HepG2 (cell line): ENCODE measurements around the gene ADD2. TPM values are rescaled to one million over a fixed set of nuclear protein-coding genes. Genes with fewer than 3 reads are reported as not detected.

Experiments
- ATAC-seq: fragments of 200-7000 bp; cut with Tn5 transposase; 3 replicates; pipeline ENCODE4 v1.9.1; 2020; ENCODE audit warnings: mild to moderate bottlenecking, moderate library complexity
- BruUV-seq: library from RNA; stranded (reverse); fragments of 400-500 nt; replicated peaks from 2 replicates; lab custom pipeline; 2021; lab: Mats Ljungman, UMichigan
- CTCF ChIA-PET: fragments of 300-600 bp; formaldehyde crosslinking; extraction: SDS; loops from one replicate; lab custom pipeline; 2021; ENCODE audit warnings: low total read pairs, inconsistent platforms, low intra/inter-chr PET ratio; lab: Yijun Ruan, JAX
- POLR2A ChIA-PET: fragments of 350-600 bp; sonication (Branson Sonifier 250); formaldehyde crosslinking; loops from one replicate; lab custom pipeline; 2020; ENCODE audit warnings: antibody characterized with exemption, inconsistent platforms; lab: Yijun Ruan, JAX
- DNase-seq: peaks from one replicate; pipeline ENCODE4 v3.0.0-alpha.2; 2015; ENCODE audit warnings: low spot score
- FAIRE-seq: peaks from 3 replicates; lab custom pipeline; 2011; peaks lifted over from hg19 to GRCh38; lab: Jason Lieb, UNC
- H2AFZ ChIP-seq: one replicate; pipeline ENCODE4 v1.6.1; 2011; ENCODE audit warnings: low read length, inconsistent platforms
- H3K27ac ChIP-seq: fragments of 300-600 bp; 3 replicates; pipeline ENCODE4 v1.8.0; 2011; ENCODE audit warnings: mixed run types, mild to moderate bottlenecking, mixed read lengths, low read length, inconsistent platforms; ENCODE audit not compliant: insufficient read depth; ENCODE audit errors: extremely low read length
- H3K27me3 ChIP-seq, 2 experiments: fragments of 200-600 bp in 1 of 2; 2 replicates in 1 of 2; 3 replicates in 1 of 2; pipeline versions ENCODE4 v1.6.0 to v1.8.0; 2011; ENCODE audit warnings: low read length in 2 of 2, mild to moderate bottlenecking in 2 of 2, moderate library complexity in 2 of 2, inconsistent platforms in 1 of 2; ENCODE audit not compliant: insufficient read depth in 2 of 2, control insufficient read depth in 1 of 2
- H3K36me3 ChIP-seq, 2 experiments: fragments of 200-600 bp in 1 of 2; replicated peaks in 1 of 2; 2 replicates in 1 of 2; 3 replicates in 1 of 2; pipeline versions ENCODE4 v1.5.1 to v1.8.0; 2011; ENCODE audit warnings: low read length in 2 of 2, inconsistent platforms in 1 of 2; ENCODE audit not compliant: insufficient read depth in 2 of 2, control insufficient read depth in 1 of 2
- H3K4me1 ChIP-seq: 2 replicates; pipeline ENCODE4 v1.5.1; 2012; ENCODE audit warnings: low read length, inconsistent platforms; ENCODE audit not compliant: insufficient read depth
- H3K4me2 ChIP-seq: 2 replicates; pipeline ENCODE4 v1.6.0; 2011; ENCODE audit warnings: low read depth, low read length, inconsistent platforms
- H3K4me3 ChIP-seq, 3 experiments: fragments of 200-600 bp in 1 of 3; sonication (generic), shearing (Covaris generic) in 1 of 3; replicated peaks in 1 of 3; 2 replicates each; pipeline ENCODE4 v1.5.1; 2011 to 2016; ENCODE audit warnings: low read length in 3 of 3, inconsistent platforms in 2 of 3, low read depth in 2 of 3, mild to moderate bottlenecking in 2 of 3, control low read depth in 1 of 3, mixed read lengths in 1 of 3; ENCODE audit not compliant: insufficient read depth in 1 of 3
- H3K79me2 ChIP-seq: one replicate; pipeline ENCODE4 v1.6.1; 2011; ENCODE audit warnings: low read length, inconsistent platforms; ENCODE audit not compliant: insufficient read depth
- H3K9ac ChIP-seq: 2 replicates; pipeline ENCODE4 v1.6.0; 2011; ENCODE audit warnings: mild to moderate bottlenecking, low read depth, low read length, inconsistent platforms; ENCODE audit not compliant: insufficient read depth
- H3K9me3 ChIP-seq: 2 replicates; pipeline ENCODE4 v1.5.1; 2012; ENCODE audit warnings: mild to moderate bottlenecking, low read length
- H4K20me1 ChIP-seq: 2 replicates; pipeline ENCODE4 v1.6.0; 2011; ENCODE audit warnings: inconsistent platforms, mild to moderate bottlenecking, low read length, moderate library complexity; ENCODE audit not compliant: insufficient read depth
- E2F5 ChIP-seq: sonication (generic); formaldehyde crosslinking; conservative IDR thresholded peaks from 2 replicates; pipeline ENCODE4 v1.4.0; 2020; ENCODE audit warnings: missing genetic modification reagents
- FOXK2 ChIP-seq: fragments of 450-650 bp; IDR thresholded peaks from 2 replicates; pipeline ENCODE4 v1.6.1; 2016
- GATAD2A ChIP-seq: IDR thresholded peaks from 2 replicates; pipeline ENCODE4 v1.6.1; 2016
- HNRNPH1 ChIP-seq: fragments of 200-400 bp; formaldehyde crosslinking; optimal IDR thresholded peaks from 2 replicates; pipeline ENCODE3; 2017; ENCODE audit warnings: mild to moderate bottlenecking, low read depth, low read length
- IRX3 ChIP-seq: sonication (generic); formaldehyde crosslinking; IDR thresholded peaks from 2 replicates; pipeline ENCODE4 v1.8.1; 2023; ENCODE audit warnings: mild to moderate bottlenecking, low read depth, missing genetic modification reagents, borderline replicate concordance
- PHF5A ChIP-seq: IDR thresholded peaks from one replicate; pipeline ENCODE4 v1.6.1; 2018; ENCODE audit warnings: low read depth, missing genetic modification reagents; ENCODE audit not compliant: unreplicated experiment
- POGZ ChIP-seq: sonication (generic); formaldehyde crosslinking; IDR thresholded peaks from 2 replicates; pipeline ENCODE4 v1.4.0; 2020; ENCODE audit warnings: mild to moderate bottlenecking, missing genetic modification reagents
- SRY ChIP-seq: sonication (generic); formaldehyde crosslinking; IDR thresholded peaks from 2 replicates; pipeline ENCODE4 v1.8.0; 2022; ENCODE audit warnings: mild to moderate bottlenecking, missing genetic modification reagents
- SUZ12 ChIP-seq: fragments of 150-350 bp; IDR thresholded peaks from 2 replicates; pipeline ENCODE4 v1.6.1; 2014; ENCODE audit warnings: low read depth, low read length
- XRCC5 ChIP-seq: fragments of 200-400 bp; formaldehyde crosslinking; optimal IDR thresholded peaks from 2 replicates; pipeline ENCODE3; 2017; ENCODE audit warnings: mild to moderate bottlenecking, low read length
- ZBTB7B ChIP-seq: sonication (generic); formaldehyde crosslinking; IDR thresholded peaks from 2 replicates; pipeline ENCODE4 v1.4.0; 2020; ENCODE audit warnings: missing genetic modification reagents
- ZGPAT ChIP-seq: IDR thresholded peaks from 2 replicates; pipeline ENCODE4 v1.6.1; 2016; ENCODE audit warnings: mild to moderate bottlenecking
- ZNF451 ChIP-seq: sonication (generic); formaldehyde crosslinking; IDR thresholded peaks from 2 replicates; pipeline ENCODE4 v1.5.0; 2020; ENCODE audit warnings: mild to moderate bottlenecking, missing genetic modification reagents
- ZNF567 ChIP-seq: sonication (generic); formaldehyde crosslinking; IDR thresholded peaks from 2 replicates; pipeline ENCODE4 v1.8.1; 2023; ENCODE audit warnings: mild to moderate bottlenecking, missing genetic modification reagents, borderline replicate concordance
- ZNF629 ChIP-seq: sonication (generic); formaldehyde crosslinking; conservative IDR thresholded peaks from 2 replicates; pipeline ENCODE4 v1.5.0; 2020; ENCODE audit warnings: missing genetic modification reagents
- ZZZ3 ChIP-seq: sonication (generic); formaldehyde crosslinking; IDR thresholded peaks from 2 replicates; pipeline ENCODE4 v1.4.0; 2020; ENCODE audit warnings: missing genetic modification reagents, mild to moderate bottlenecking, borderline replicate concordance
- WGBS: methylation state at CpG from one replicate; pipeline ENCODE4 v1.1.6; 2017; ENCODE audit warnings: low lambda C conversion rate; 5-methylcytosine and 5-hydroxymethylcytosine counted together
- in situ Hi-C: cut with HindIII; loops from 2 replicates; pipeline ENCODE4 v1.10.0; 2017; ENCODE audit warnings: low pct_unique_long_range_greater_than_20kb; ENCODE audit not compliant: extremely low pct_ligation_motif_present
- intact Hi-C: fragments of 100-400 bp; cut with micrococcal nuclease; formaldehyde crosslinking; loops from one replicate; pipeline ENCODE4 v1.10.0; 2022; ENCODE audit not compliant: unreplicated experiment
- polyA plus RNA-seq, 8 experiments: library from polyadenylated mRNA; depleted of rRNA in 3 of 8; stranded (reverse) in 7 of 8; unstranded in 1 of 8; fragments of >200 nt; fragmentation: Illumina TruSeq in 4 of 8; extraction: Trizol in 4 of 8; gene quantifications; 2 replicates each; pipeline versions ENCODE4 v1.2.1 to v1.2.3, GENCODE V29; 2011 to 2016; ENCODE audit warnings: low read depth in 4 of 8, missing spikeins in 1 of 8, mixed read lengths in 1 of 8; ENCODE audit not compliant: insufficient read depth in 1 of 8
- total RNA-seq, 5 experiments: library from RNA; depleted of rRNA; stranded (reverse); fragments of >200 nt; fragmentation: Illumina TruSeq; extraction: Trizol; gene quantifications; 2 replicates each; pipeline ENCODE4 v1.2.3, GENCODE V29; 2016; ENCODE audit warnings: low read depth in 1 of 5

ADD2 gene
- total and polyA plus RNA-seq, 2 of the 13 experiments (the other 11 are each of a cell fraction or from before 2014, with no cell fraction given), result 0.05 to 0.13 TPM

GRCh38 chr2:70744397-70744796, 23.6 kb downstream of the ADD2 start:
- in situ Hi-C loops, result no loop called here
- ATAC-seq (no peak), DNase-seq (no peak)
- Histone ChIP-seq H3K27ac (no peak overlapping the region), H3K4me3 (no peak overlapping the region), H2AFZ (no peak overlapping the region)
- intact Hi-C loops, result no loop called here
- POLR2A ChIA-PET, result no interaction called here
- no TSS peak for BruUV-seq
- CTCF ChIA-PET, result no interaction called here
- no peak for TF ChIP-seq E2F5
- TF ChIP-seq ZNF451, result no peak
- TF ChIP-seq XRCC5, result no peak
- no peak for TF ChIP-seq PHF5A (CRISPR knock-in tag)
- no peak for TF ChIP-seq ZGPAT (CRISPR knock-in tag)
- TF ChIP-seq IRX3, result no peak
- no peak for TF ChIP-seq SRY (CRISPR knock-in tag)
- TF ChIP-seq ZNF629 (CRISPR knock-in tag), result no peak
- no peak for TF ChIP-seq SUZ12
- TF ChIP-seq ZBTB7B, result no peak
- no peak for TF ChIP-seq GATAD2A
- TF ChIP-seq POGZ (CRISPR knock-in tag), result no peak
- TF ChIP-seq ZZZ3, result no peak
- TF ChIP-seq HNRNPH1, result no peak
- no peak for TF ChIP-seq FOXK2
- no peak for TF ChIP-seq ZNF567 (CRISPR knock-in tag)
- TF ChIP-seq, all 625 proteins: peak for 0
- FAIRE-seq, result no peak
- H3K27me3 ChIP-seq, result peaks cover 0 to 4% of the 10 kb centered on the region in 2 experiments; a peak in 1 of 5 replicates
- H3K9ac ChIP-seq, result no peak overlapping the region
- no peaks in the 10 kb centered on the region for H3K36me3 ChIP-seq
- no peaks in the 10 kb centered on the region for H3K9me3 ChIP-seq
- H3K79me2 ChIP-seq, result no peaks in the 10 kb centered on the region
- no peaks in the 10 kb centered on the region for H3K4me1 ChIP-seq
- 4% methylated on average over 3 of the region's 3 CpGs for WGBS
- no peaks in the 10 kb centered on the region for H4K20me1 ChIP-seq
- no peak overlapping the region for H3K4me2 ChIP-seq
